T-helper 17 cell (primary cell): ENCODE data around the gene STX18. TPM values are rescaled to one million over a fixed set of nuclear protein-coding genes. Genes with fewer than 3 reads are reported as not detected.

Source experiments
- ATAC-seq: fragments of 150-1000 bp; cut with Tn5 transposase; 2 replicates; pipeline ENCODE4 v1.10.0; 2021; ENCODE audit warnings: mild to moderate bottlenecking, moderate library complexity
- DNase-seq, 3 donors: peaks; one replicate each; pipeline versions ENCODE4 v3.0.0 to v3.0.0-alpha.2; 2020 to 2021
- H3K9me3 ChIP-seq: one replicate; pipeline ENCODE4 v1.7.0; 2013; ENCODE audit warnings: low read length, mild to moderate bottlenecking; ENCODE audit not compliant: control insufficient read depth, poor library complexity, severe bottlenecking
- H3K27ac Mint-ChIP-seq: one replicate; pipeline ENCODE4 v1.8.0; 2022; ENCODE audit warnings: mild to moderate bottlenecking, moderate library complexity, mixed read lengths
- H3K27me3 Mint-ChIP-seq: one replicate; pipeline ENCODE4 v1.8.0; 2022; ENCODE audit warnings: mixed read lengths
- H3K36me3 Mint-ChIP-seq: one replicate; pipeline ENCODE4 v1.8.0; 2022; ENCODE audit warnings: low read depth, mixed read lengths
- H3K4me1 Mint-ChIP-seq: one replicate; pipeline ENCODE4 v1.8.0; 2022; ENCODE audit warnings: mild to moderate bottlenecking, mixed read lengths
- H3K4me3 Mint-ChIP-seq: one replicate; pipeline ENCODE4 v1.8.0; 2022; ENCODE audit warnings: mild to moderate bottlenecking, moderate library complexity, mixed read lengths
- total RNA-seq, 4 donors: library from RNA in 2 of 4; stranded (reverse) in 2 of 4; gene quantifications; one replicate each; pipeline ENCODE4 v1.2.3 and lab custom pipeline; 2022 to 2026

Gene STX18
- total RNA-seq, 2 donors from 2014 or later = 21.7 to 27.8 TPM

DNA sequence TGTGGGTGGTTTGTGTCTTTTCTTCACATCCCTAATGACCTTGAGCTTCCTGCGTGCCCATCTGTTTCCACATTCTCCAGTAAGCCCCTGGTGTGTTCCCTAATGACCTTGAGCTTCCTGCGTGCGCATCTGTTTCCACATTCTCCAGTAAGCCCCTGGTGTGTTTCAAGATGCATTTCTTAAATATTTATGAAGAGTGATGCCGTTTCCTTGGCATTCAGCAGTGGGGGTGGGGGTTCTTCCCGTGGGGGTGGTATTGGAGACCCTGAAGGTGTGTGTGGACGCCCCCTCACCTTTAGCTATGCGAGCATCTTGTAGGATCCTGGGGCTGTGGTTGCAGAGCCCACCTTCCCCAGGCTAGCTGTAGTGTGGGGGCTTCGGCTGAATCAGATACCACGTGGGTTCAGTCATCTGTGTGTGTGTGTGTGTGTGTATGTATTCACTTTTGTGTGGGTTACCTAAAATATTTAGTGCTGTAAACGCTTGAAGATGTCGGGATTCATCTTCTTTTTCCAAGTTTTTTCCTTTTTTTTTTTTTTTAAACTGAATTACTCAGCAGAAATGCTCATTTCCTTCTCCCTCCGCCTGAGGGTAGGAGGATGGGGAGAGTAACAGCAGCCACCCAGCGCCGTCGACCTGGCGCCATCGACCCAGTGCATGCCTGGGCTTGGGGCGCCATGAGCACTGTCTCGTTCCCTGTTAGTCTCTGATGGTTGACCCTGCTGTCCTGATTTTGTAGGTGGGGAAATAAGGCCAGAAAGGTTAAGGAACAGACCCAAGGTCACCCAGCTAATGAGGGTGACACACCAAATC lies 145.0 kb downstream of the STX18 start:
- H3K4me3 Mint-ChIP-seq = no peak overlapping the region
- H3K27me3 Mint-ChIP-seq = no peaks in the 10 kb centered on the region
- H3K4me1 Mint-ChIP-seq = peaks cover 26% of the 10 kb centered on the region
- H3K27ac Mint-ChIP-seq = no peak overlapping the region
- H3K36me3 Mint-ChIP-seq = peaks cover 20% of the 10 kb centered on the region
- ATAC-seq (no peak), DNase-seq (no peak)
- H3K9me3 ChIP-seq = no peaks in the 10 kb centered on the region

DNA sequence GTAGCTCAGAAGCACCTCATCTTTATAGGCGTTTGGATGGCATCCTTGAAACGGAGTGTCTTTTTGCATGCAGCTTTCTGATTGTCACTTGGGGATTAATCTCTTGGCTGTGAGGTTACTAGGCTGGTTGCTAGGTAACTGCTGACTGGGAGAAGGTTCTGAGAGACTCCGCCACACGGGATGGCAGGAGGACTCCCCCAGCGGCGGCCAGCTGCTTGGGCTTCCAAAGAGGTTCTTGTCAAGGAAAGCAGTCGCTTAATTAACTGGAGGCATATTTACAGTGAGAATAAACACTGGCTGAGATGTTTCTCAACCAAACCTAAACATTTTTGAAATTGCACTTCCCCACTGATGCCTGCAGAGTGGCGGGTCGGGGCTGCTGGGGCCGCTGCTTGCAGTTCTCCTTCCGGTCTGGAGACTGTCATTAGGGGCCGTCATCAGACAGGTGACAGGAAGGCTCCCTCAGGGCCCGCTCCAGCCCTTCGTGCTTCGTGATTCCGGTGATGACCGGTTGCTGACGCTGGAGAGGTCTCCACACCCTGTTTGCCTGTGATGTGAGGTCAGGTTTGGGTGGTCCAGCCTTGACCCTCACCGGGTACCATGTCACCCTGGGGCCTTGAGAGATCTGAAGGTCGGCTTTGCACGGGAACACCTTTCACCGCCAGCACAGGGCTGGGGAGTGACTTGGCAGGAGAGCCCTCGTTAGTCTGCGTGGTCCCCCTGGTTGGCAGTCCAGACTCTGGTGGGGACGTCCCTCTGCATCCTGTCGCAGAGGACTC lies 145.8 kb downstream of the STX18 start:
- no peaks in the 10 kb centered on the region for H3K9me3 ChIP-seq
- no peaks in the 10 kb centered on the region for H3K27me3 Mint-ChIP-seq
- H3K36me3 Mint-ChIP-seq = peaks cover 20% of the 10 kb centered on the region
- DNase-seq = no peak
- H3K4me1 Mint-ChIP-seq = peaks cover 26% of the 10 kb centered on the region
- no peak overlapping the region for H3K4me3 Mint-ChIP-seq
- no peak overlapping the region for H3K27ac Mint-ChIP-seq
- ATAC-seq = no peak

DNA sequence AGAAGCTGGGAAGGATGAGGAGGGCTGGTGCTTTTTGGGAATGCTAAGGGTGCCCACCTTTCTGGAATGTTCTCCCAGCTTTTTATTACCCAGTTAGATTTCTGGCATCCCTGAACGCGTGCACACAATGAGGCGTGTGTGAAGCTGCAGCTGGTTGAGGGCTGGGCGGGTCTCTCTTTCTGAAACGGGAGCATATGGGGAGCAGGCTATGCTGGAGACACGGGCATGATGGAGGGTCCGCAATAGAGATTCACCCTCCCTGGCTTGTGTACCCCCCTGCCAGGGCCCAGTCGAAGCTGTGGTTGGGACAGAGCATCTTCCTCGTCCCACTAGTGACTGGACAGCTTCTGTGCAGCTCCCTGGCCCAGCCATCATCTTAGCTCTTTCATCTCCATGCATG lies 146.5 kb downstream of the STX18 start:
- DNase-seq (no peak), ATAC-seq (no peak)
- Mint-ChIP-seq H3K4me1 (peaks cover 26% of the 10 kb centered on the region), H3K27ac (no peak overlapping the region), H3K4me3 (no peak overlapping the region), H3K27me3 (no peaks in the 10 kb centered on the region), H3K36me3 (peaks cover 20% of the 10 kb centered on the region)
- no peaks in the 10 kb centered on the region for H3K9me3 ChIP-seq

DNA sequence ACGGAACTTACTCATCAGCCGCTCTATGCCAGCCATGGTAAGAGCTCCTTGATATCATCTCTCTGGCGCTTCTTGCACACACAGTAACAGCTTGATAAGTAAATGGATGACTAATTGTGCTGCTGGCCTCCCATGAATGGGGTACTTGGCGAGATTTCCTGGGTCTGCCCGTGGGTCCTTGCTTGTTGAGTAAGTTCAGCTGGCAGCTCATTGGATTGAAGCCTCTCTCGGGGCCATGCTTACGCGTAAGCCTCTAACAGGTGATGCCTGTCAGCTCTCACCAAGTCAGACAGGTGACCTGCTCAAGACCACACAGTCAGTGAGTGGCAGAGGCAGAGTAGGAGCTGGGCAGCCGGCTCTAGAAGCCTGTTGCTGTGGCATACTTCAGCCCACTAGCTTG lies 147.2 kb downstream of the STX18 start:
- no peak for ATAC-seq
- H3K9me3 ChIP-seq = no peaks in the 10 kb centered on the region
- Mint-ChIP-seq H3K4me1 (peaks cover 27% of the 10 kb centered on the region), H3K27ac (peak overlapping the region; percentile 78), H3K4me3 (no peak overlapping the region), H3K27me3 (no peaks in the 10 kb centered on the region), H3K36me3 (peaks cover 20% of the 10 kb centered on the region)
- no peak for DNase-seq

DNA sequence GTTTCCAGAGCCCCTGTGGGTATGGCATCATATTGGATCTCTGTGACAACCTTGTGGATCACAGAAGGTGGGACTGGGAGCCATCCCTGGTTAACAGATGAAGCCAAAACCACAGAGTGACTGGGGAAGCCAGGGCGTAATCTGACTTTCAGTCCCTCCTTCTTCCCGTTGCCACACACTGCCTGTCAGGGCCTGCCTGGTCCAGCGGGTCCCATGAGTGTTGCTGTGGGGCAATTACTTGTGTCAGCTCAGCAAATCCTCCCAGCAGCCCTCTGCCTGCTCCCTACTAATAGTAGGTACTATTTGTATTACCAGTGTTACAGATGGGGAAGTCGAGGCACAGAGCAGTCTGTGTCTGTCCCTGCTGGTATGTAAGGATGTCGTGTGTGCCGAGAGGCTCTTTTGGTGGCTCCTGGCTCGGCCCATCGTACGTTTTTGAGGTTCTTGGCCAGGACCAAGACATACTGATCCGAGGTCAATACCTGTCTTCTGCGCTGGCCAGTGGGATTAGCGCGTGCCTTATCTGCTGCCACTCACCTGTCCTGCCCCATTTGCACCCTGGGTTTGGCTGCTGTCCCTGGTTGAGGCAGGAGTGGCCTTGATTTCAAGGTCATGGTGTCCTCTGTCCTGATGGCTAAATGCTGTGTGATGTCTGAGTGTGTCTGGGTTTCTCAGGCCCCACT lies 149.2 kb downstream of the STX18 start:
- Mint-ChIP-seq H3K27ac (peak overlapping the region; percentile 78), H3K4me1 (peaks cover 35% of the 10 kb centered on the region), H3K27me3 (no peaks in the 10 kb centered on the region)

DNA sequence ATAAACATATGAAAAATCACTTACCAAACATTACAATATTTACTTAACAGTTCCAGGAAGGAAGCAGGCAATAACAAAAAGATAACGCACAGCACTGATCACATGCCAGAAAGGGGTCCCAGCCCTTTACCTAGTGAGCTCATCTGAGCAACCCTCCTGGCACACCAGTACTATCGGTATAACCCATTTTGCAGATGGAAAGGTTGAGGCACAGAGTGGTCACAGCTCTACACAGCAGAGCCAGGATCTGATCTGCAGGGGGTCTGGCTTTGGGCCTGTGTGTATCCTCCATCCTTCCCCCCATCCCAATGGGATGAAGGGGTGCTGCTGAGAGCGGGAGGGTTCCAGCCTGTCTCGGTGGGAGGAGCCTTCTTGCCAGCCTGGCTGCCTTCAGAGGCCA lies 150.0 kb downstream of the STX18 start:
- no peak overlapping the region for H3K4me3 Mint-ChIP-seq
- H3K27ac Mint-ChIP-seq = peak overlapping the region; percentile 78
- DNase-seq (no peak), ATAC-seq (no peak)
- peaks cover 35% of the 10 kb centered on the region for H3K4me1 Mint-ChIP-seq
- H3K36me3 Mint-ChIP-seq = peaks cover 12% of the 10 kb centered on the region
- H3K27me3 Mint-ChIP-seq = no peaks in the 10 kb centered on the region
- no peaks in the 10 kb centered on the region for H3K9me3 ChIP-seq

More for the DNA sequence above, 149.2 kb downstream of the STX18 start:
- Mint-ChIP-seq H3K36me3 (peaks cover 15% of the 10 kb centered on the region), H3K4me3 (no peak overlapping the region)
- ATAC-seq (no peak), DNase-seq (no peak)
- H3K9me3 ChIP-seq = no peaks in the 10 kb centered on the region

DNA sequence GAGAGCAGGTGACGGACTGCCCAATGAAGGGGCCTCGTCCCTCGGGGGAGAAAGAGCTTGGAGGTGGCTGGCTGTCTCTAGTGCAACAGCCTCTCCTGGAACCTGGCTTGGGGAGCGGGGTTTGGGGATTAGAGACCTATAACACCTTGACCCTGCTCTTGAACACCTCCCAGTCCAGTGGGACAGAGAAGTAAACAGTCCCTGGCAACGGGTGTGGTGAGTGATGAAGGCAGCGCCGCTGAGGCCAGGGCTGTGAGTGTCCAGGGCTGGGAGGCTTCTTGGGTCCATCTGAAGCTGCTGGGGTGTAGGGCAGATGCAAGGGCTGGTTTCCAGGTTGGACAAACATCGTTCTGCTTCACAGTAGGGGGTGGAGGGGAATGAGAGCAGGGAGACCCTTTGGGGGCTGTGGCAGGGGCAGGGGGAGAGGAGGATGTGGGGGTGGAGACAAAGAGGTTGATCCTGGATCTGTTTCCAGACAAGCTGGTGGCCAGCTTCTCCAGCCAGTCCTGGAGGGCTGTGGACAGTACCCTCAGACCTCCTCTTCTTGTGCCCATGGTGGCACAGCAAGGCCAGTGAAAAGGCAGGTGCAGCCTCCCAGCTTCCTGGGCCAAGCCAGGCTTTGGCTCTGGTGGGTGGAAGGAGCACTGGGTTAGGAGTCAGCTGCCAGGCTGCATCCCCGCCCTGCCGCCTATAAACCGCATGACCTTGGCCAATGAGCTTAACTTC lies 151.2 kb downstream of the STX18 start:
- H3K36me3 Mint-ChIP-seq = peaks cover 9% of the 10 kb centered on the region
- no peak overlapping the region for H3K4me3 Mint-ChIP-seq
- no peak for DNase-seq
- no peak overlapping the region for H3K27ac Mint-ChIP-seq
- H3K4me1 Mint-ChIP-seq = peaks cover 32% of the 10 kb centered on the region
- H3K27me3 Mint-ChIP-seq = no peaks in the 10 kb centered on the region
- no peak for ATAC-seq
- no peaks in the 10 kb centered on the region for H3K9me3 ChIP-seq

DNA sequence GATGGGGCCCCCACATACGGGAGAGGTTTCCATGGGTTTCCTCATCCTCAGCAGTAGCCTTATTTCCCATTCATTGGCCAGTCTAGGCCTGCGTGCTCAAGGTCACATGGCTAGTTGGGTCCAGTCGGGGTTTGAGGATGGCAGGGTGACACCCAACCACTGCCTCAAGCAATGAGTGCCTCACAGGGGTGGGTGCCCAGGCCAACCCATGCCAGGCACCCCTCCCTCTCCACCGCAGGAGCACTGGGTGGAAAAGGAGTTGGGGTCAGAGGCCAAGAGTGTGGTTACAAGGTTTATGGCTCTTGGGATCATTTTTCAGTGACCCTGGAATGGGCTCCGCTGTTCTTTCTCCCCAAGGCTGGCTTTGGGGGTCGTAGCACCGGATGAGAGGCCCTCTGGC lies 151.8 kb downstream of the STX18 start:
- Mint-ChIP-seq H3K4me3 (no peak overlapping the region), H3K27me3 (no peaks in the 10 kb centered on the region), H3K4me1 (peaks cover 29% of the 10 kb centered on the region)

DNA sequence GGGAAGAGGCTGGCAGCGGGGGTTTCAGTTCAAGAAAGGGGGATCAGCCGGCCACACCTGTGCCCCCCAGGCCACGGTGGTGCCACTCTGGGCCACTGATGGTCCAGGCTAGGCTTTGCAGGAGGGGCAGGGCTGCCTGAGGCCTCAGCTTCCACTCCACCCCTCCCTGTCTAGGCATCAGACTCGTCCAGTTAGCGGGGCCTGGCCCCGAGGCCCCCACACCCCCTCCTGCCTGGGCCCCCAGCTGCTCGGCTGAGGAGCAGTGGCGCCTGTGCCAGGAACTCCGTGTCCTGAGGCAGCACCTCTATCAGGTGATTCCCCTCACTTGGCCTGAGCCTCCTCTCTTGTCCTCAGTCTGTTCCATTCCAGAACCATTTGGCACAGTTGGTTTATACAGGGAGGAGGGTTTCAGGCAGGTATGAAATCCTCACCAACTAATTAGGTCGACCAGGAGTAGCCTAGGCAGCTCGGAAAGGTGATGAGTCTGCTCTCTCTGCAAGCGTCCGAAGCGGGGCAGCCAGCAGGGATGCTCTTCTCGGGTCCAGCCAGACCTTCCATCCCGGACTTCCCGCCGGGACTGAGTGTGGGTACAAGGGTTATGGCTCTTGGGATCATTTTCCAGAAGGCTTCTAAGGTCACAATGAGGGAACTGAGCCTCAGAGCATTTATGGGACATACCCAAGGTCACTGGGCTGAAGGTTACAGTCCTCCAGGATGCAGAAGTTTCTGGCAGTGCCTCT lies 152.8 kb downstream of the STX18 start:
- peaks cover 31% of the 10 kb centered on the region for H3K4me1 Mint-ChIP-seq
- peaks cover 5% of the 10 kb centered on the region for H3K36me3 Mint-ChIP-seq
- no peaks in the 10 kb centered on the region for H3K27me3 Mint-ChIP-seq
- peak overlapping the region; percentile 67 for H3K27ac Mint-ChIP-seq
- no peak for ATAC-seq
- H3K4me3 Mint-ChIP-seq = peak overlapping the region; percentile 88
- no peaks in the 10 kb centered on the region for H3K9me3 ChIP-seq
- no peak for DNase-seq

More for the DNA sequence above, 151.8 kb downstream of the STX18 start:
- DNase-seq (no peak), ATAC-seq (no peak)
- Mint-ChIP-seq H3K27ac (no peak overlapping the region), H3K36me3 (peaks cover 8% of the 10 kb centered on the region)
- H3K9me3 ChIP-seq = no peaks in the 10 kb centered on the region

DNA sequence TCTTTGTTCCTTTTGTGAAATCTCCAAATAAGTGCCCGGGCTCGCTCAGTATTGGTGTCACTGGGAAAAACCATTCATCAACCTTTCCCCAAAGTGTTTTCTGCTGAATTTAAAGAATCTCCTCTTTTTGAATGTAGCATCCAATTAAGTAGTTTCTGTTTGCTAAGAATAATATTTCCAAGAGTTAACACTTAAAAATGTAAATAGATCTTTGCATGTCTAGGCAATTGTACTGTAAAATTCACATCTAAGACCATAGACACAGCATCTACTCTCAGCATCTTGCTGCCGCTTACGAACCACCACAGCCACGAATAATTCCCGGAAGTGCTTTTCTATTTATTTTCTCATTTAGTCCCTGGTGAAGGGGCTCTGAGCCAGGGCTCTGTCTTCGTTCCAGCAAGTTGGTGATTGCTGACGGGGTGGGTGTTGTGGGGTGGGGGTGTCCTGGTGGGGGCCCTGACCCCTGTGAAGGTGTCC lies 153.5 kb downstream of the STX18 start:
- H3K4me1 Mint-ChIP-seq = peaks cover 29% of the 10 kb centered on the region
- ATAC-seq (no peak), DNase-seq (no peak)
- peak overlapping the region; percentile 67 for H3K27ac Mint-ChIP-seq
- H3K9me3 ChIP-seq = no peaks in the 10 kb centered on the region
- H3K27me3 Mint-ChIP-seq = no peaks in the 10 kb centered on the region
- H3K4me3 Mint-ChIP-seq = peak overlapping the region; percentile 88
- H3K36me3 Mint-ChIP-seq = peaks cover 3% of the 10 kb centered on the region

DNA sequence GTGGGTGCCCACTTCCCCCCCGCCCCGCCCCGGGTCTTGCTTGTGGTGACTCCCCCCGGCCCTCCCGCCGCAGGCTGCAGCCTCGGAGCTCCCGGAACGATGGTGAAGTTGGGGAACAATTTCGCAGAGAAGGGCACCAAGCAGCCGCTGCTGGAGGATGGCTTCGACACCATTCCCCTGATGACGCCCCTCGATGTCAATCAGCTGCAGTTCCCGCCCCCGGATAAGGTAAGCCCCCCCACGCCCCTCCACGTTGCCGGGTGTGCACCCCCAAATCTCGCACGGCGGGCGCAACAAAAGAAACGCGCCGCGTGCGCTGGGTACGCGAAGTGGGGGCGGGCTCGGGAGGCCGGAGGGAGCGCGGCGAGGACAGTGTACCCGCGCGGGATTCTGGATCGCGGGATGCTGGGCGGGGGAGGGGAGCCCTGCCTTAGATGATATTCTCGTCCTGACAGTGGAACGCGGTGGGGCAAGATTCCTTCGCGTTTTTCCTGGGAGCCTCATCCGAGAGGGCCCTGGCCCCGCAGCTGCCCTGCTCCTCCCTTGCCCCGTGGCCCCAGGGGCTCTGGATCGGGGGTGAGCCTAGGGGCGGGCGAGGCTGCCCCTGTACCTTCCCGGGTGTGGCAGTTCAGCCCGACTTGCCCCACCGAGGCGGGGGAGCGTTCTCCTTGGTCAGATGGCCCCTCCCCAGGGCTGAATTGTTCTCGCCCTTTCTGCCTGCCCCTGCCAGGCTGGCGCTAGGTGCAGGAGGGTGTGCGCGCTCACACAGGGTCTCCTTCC lies 154.1 kb downstream of the STX18 start:
- Mint-ChIP-seq H3K27ac (peak overlapping the region; percentile 67), H3K36me3 (peaks cover 3% of the 10 kb centered on the region), H3K27me3 (no peaks in the 10 kb centered on the region), H3K4me3 (peak overlapping the region; percentile 88), H3K4me1 (peaks cover 27% of the 10 kb centered on the region)
- ATAC-seq = no peak
- no peak for DNase-seq
- H3K9me3 ChIP-seq = no peaks in the 10 kb centered on the region
